Brain microvascular endothelial cell (primary cell): Measurements from ENCODE around the gene ADGRA1.
"Not testable (repeated sequence)": the region's sequence is repeated elsewhere in the genome, so short reads cannot be mapped to it uniquely, and the experiment has no call there.

Experiments
- DNase-seq: peaks from one replicate; pipeline ENCODE4 v3.0.0-alpha.2; 2020
- H3K27ac ChIP-seq: fragments of 250-450 bp; sonication (Bioruptor Pico); 2 replicates; pipeline ENCODE4 v1.5.1; 2020; ENCODE audit warnings: mild to moderate bottlenecking, moderate library complexity
- H3K27me3 ChIP-seq: fragments of 250-450 bp; sonication (Bioruptor Pico); replicated peaks from 2 replicates; pipeline ENCODE4 v1.5.1; 2020; ENCODE audit warnings: mild to moderate bottlenecking
- H3K36me3 ChIP-seq: fragments of 250-450 bp; sonication (Bioruptor Pico); replicated peaks from 2 replicates; pipeline ENCODE4 v1.5.1; 2020; ENCODE audit warnings: mild to moderate bottlenecking
- H3K4me3 ChIP-seq: 2 replicates; pipeline ENCODE4 v1.5.1; 2011; ENCODE audit warnings: low read depth, mild to moderate bottlenecking, control low read depth, low read length, moderate library complexity
- in situ Hi-C: cut with HindIII; loops from 2 replicates; pipeline ENCODE4 v1.10.0; 2017; ENCODE audit warnings: low sequenced_read_pairs, low pct_ligation_motif_present
- TF ChIP-seq, protein P1 (sequence below): IDR thresholded peaks from 2 replicates; pipeline ENCODE4 v1.5.1; 2011; ENCODE audit warnings: low read depth, mild to moderate bottlenecking, moderate library complexity, low read length, control low read depth, inconsistent platforms; ENCODE audit errors: missing control alignments

The ADGRA1 gene

DNA sequence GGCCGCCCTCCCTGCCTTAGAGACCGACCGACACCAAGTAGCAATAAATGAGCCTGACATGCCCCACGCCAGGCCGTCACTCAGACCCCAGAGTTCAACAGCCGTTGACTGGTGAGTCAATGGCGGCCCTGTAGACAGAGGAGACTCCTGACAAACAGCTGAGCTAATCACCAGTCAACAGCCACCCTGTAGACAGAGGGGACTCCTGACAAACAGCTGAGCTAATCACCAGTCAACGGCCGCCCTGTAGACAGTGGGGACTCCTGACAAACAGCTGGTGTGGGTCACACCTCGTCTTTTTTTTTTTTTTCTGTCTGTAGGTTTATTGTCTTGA is 55.4 kb downstream of the ADGRA1 start:
- no peaks in the 10 kb centered on the region for H3K27me3 ChIP-seq
- H3K36me3 ChIP-seq = no peaks in the 10 kb centered on the region
- no peak for DNase-seq
- H3K4me3 ChIP-seq = no peak overlapping the region
- TF ChIP-seq, protein P1, sequence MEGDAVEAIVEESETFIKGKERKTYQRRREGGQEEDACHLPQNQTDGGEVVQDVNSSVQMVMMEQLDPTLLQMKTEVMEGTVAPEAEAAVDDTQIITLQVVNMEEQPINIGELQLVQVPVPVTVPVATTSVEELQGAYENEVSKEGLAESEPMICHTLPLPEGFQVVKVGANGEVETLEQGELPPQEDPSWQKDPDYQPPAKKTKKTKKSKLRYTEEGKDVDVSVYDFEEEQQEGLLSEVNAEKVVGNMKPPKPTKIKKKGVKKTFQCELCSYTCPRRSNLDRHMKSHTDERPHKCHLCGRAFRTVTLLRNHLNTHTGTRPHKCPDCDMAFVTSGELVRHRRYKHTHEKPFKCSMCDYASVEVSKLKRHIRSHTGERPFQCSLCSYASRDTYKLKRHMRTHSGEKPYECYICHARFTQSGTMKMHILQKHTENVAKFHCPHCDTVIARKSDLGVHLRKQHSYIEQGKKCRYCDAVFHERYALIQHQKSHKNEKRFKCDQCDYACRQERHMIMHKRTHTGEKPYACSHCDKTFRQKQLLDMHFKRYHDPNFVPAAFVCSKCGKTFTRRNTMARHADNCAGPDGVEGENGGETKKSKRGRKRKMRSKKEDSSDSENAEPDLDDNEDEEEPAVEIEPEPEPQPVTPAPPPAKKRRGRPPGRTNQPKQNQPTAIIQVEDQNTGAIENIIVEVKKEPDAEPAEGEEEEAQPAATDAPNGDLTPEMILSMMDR = no peak
- in situ Hi-C loops = no loop called here
- H3K27ac ChIP-seq = no peak overlapping the region

DNA sequence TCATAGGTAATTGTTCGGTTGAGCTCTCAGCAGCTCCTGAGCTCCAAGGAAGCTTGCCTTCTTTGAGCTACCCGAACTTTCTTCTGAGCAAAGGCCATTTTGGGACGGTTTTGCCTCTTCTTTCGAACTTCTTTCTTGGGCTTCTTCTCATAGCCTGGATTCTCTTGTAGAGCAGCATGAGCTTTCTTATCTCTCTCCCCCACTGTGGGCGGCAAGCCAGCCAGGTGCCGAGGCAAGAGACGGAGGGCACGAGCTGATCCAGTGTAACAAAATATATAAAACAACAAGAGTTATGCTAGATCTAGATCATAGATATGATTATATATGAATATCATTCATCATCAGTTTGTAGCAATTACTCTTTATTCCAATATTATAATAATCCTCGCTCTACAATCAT is 55.8 kb downstream of the ADGRA1 start:
- Histone ChIP-seq H3K4me3 (no peak overlapping the region), H3K27ac (no peak overlapping the region), H3K36me3 (no peaks in the 10 kb centered on the region), H3K27me3 (no peaks in the 10 kb centered on the region)
- no peak for DNase-seq
- TF ChIP-seq, protein P1 = no peak
- in situ Hi-C loops = no loop called here

DNA sequence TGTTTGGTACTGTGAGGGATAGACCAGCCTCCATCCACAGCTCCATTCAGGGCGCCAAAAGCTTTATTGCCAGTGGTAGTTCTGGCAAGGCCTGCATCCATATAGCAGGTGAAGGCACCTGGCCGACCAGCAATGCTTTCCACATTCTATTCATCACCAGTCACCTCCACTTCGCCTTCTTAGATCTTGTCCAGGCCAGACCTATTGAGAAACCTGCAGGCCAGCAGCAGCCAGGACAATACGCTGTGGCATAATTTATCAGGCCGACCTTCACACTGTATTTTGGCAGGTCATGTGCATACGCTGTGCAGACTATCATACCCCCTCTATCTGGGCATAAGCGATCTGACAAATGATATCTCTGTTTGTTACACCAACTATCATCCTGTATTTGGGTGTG is 57.0 kb downstream of the ADGRA1 start:
- Histone ChIP-seq H3K27ac (no peak overlapping the region), H3K36me3 (no peaks in the 10 kb centered on the region), H3K4me3 (no peak overlapping the region), H3K27me3 (no peaks in the 10 kb centered on the region)
- in situ Hi-C loops = no loop called here
- TF ChIP-seq, protein P1 = no peak
- DNase-seq = no peak

GRCh38 chr10:133150226-133150625 is 62.5 kb downstream of the ADGRA1 start:
- Histone ChIP-seq H3K4me3 (no peak overlapping the region), H3K36me3 (no peaks in the 10 kb centered on the region), H3K27ac (no peak overlapping the region), H3K27me3 (peaks cover 3% of the 10 kb centered on the region)
- TF ChIP-seq, protein P1 = no peak
- DNase-seq = no peak
- in situ Hi-C loops = no loop called here

DNA sequence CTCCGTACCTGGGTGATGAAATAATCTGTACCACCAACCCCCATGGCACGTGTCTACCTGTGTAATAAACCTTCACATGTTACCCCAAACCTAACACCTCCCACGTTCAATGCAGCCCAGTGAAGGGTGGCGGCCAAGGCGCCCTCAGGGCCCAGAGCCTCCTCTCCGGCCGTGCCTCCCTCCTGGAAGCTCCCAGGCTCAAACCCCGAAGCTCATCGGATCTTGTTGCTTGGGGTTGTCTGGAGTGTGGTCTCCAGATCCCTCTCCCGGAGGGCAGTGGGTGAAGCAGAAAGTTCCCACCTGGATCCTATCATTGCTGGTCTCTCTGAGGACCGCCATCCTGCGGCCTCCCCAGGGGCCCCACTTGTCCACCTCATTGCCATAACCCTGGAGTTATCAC is 62.9 kb downstream of the ADGRA1 start:
- in situ Hi-C loops = no loop called here
- peaks cover 3% of the 10 kb centered on the region for H3K27me3 ChIP-seq
- DNase-seq = no peak
- H3K36me3 ChIP-seq = no peaks in the 10 kb centered on the region
- no peak overlapping the region for H3K27ac ChIP-seq
- TF ChIP-seq, protein P1 = no peak
- H3K4me3 ChIP-seq = no peak overlapping the region

GRCh38 chr10:133151071-133151470 is 63.3 kb downstream of the ADGRA1 start:
- H3K27me3 ChIP-seq, H3K36me3 ChIP-seq, H3K4me3 ChIP-seq, H3K27ac ChIP-seq, DNase-seq, in situ Hi-C loops: not testable (repeated sequence)
